Transverse colon (tissue), 4 donors: ENCODE measurements around the gene DCD. TPM values are rescaled to one million over a fixed set of nuclear protein-coding genes. Genes with fewer than 3 reads are reported as not detected.
"Not testable (repeated sequence)": the region's sequence is repeated elsewhere in the genome, so short reads cannot be mapped to it uniquely, and the experiment has no call there.

Experiments used
- DNase-seq: peaks from one replicate; pipeline ENCODE4 v3.0.0-alpha.2; 2019
- H3K27ac ChIP-seq, 4 donors: fragments of 200-600 bp; sonication (generic); 2 replicates each; pipeline ENCODE4 v1.5.1; 2016 to 2018; ENCODE audit warnings: inconsistent platforms in 4 of 4
- H3K27me3 ChIP-seq: fragments of 200-600 bp; sonication (generic); 2 replicates; pipeline ENCODE4 v1.5.1; 2017; ENCODE audit warnings: inconsistent platforms
- H3K36me3 ChIP-seq, 4 donors: fragments of 200-600 bp; sonication (generic); 2 replicates each; pipeline ENCODE4 v1.5.1; 2017 to 2019; ENCODE audit warnings: inconsistent platforms in 4 of 4
- H3K4me1 ChIP-seq, 4 donors: fragments of 200-600 bp; sonication (generic); 2 replicates each; pipeline ENCODE4 v1.5.1; 2017 to 2020; ENCODE audit warnings: inconsistent platforms in 4 of 4
- H3K4me3 ChIP-seq, 4 donors: fragments of 200-600 bp; sonication (generic); 1 replicate in 1 of 4; 2 replicates in 3 of 4; pipeline versions ENCODE4 v1.5.1 to v1.6.1; 2017 to 2019; ENCODE audit warnings: inconsistent platforms in 4 of 4
- H3K9me3 ChIP-seq, 2 donors: fragments of 200-600 bp; sonication (generic); 2 replicates each; pipeline ENCODE4 v1.5.1; 2017 to 2019; ENCODE audit warnings: inconsistent platforms in 2 of 2
- EP300 ChIP-seq: sonication (generic); formaldehyde crosslinking; IDR thresholded peaks from one replicate; pipeline ENCODE4 v1.6.1; 2017; ENCODE audit warnings: antibody characterized with exemption, low read depth
- POLR2A ChIP-seq: fragments of 450-650 bp; IDR thresholded peaks from one replicate; pipeline ENCODE4 v1.6.1; 2016; ENCODE audit warnings: antibody characterized with exemption, mild to moderate bottlenecking, moderate library complexity
- POLR2AphosphoS5 ChIP-seq, 3 donors: sonication (generic); formaldehyde crosslinking; IDR thresholded peaks; one replicate each; pipeline ENCODE4 v1.6.1; 2016; ENCODE audit warnings: antibody characterized with exemption in 3 of 3
- WGBS, 2 donors: methylation state at CpG; one replicate each; pipeline ENCODE4 v1.1.5; 2018; ENCODE audit warnings: low coverage in 1 of 2; 5-methylcytosine and 5-hydroxymethylcytosine counted together
- in situ Hi-C, 4 donors: fragments of 200-750 bp; cut with MboI; loops; one replicate each; pipeline versions ENCODE4 v1.15.0 to v1.15.1; 2017; ENCODE audit warnings: low sequenced_read_pairs in 3 of 4, low pct_ligation_motif_present in 1 of 4, low pct_unique_long_range_greater_than_20kb in 1 of 4
- intact Hi-C: fragments of 100-400 bp; cut with DNase I; formaldehyde crosslinking; loops from one replicate; pipeline ENCODE4 v1.15.1; 2023; ENCODE audit warnings: low total_unique reads
- total RNA-seq, 4 donors: library from RNA; depleted of rRNA; stranded (reverse); fragments of >200 nt; gene quantifications; one replicate each; pipeline ENCODE4 v1.1.0, GENCODE V29; 2016
- TF ChIP-seq, protein P1 (sequence below), 5 experiments: fragments of 200-600 bp in 3 of 5; fragments of 450-650 bp in 2 of 5; sonication (generic) in 3 of 5; IDR thresholded peaks; 1 replicate in 2 of 5; 2 replicates in 3 of 5; pipeline ENCODE4 v1.5.1; 2016 to 2017; ENCODE audit warnings: antibody characterized with exemption in 5 of 5, inconsistent platforms in 3 of 5, mild to moderate bottlenecking in 2 of 5, moderate library complexity in 1 of 5

Gene DCD
- total RNA-seq, 4 donors from 2014 or later, result not detected

GRCh38 chr12:54641089-54641488, 7.1 kb downstream of the DCD start:
- WGBS, 2 donors, result 80 to 84% methylated on average over 2 to 4 of the region's 4 CpGs
- no peaks in the 10 kb centered on the region for H3K4me1 ChIP-seq
- H3K36me3 ChIP-seq, result no peaks in the 10 kb centered on the region
- H3K27me3 ChIP-seq, result no peaks in the 10 kb centered on the region
- no peak overlapping the region for H3K27ac ChIP-seq
- DNase-seq, result no peak
- intact Hi-C loops (no loop called here), in situ Hi-C loops (no loop called here)
- no peak for TF ChIP-seq POLR2AphosphoS5 (IDR thresholded peaks at IDR 0.05)
- no peak for TF ChIP-seq EP300
- no peak for TF ChIP-seq POLR2A
- TF ChIP-seq, protein P1, sequence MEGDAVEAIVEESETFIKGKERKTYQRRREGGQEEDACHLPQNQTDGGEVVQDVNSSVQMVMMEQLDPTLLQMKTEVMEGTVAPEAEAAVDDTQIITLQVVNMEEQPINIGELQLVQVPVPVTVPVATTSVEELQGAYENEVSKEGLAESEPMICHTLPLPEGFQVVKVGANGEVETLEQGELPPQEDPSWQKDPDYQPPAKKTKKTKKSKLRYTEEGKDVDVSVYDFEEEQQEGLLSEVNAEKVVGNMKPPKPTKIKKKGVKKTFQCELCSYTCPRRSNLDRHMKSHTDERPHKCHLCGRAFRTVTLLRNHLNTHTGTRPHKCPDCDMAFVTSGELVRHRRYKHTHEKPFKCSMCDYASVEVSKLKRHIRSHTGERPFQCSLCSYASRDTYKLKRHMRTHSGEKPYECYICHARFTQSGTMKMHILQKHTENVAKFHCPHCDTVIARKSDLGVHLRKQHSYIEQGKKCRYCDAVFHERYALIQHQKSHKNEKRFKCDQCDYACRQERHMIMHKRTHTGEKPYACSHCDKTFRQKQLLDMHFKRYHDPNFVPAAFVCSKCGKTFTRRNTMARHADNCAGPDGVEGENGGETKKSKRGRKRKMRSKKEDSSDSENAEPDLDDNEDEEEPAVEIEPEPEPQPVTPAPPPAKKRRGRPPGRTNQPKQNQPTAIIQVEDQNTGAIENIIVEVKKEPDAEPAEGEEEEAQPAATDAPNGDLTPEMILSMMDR (IDR thresholded peaks at IDR 0.05), result no peak
- no peaks in the 10 kb centered on the region for H3K9me3 ChIP-seq
- no peak overlapping the region for H3K4me3 ChIP-seq

DNA sequence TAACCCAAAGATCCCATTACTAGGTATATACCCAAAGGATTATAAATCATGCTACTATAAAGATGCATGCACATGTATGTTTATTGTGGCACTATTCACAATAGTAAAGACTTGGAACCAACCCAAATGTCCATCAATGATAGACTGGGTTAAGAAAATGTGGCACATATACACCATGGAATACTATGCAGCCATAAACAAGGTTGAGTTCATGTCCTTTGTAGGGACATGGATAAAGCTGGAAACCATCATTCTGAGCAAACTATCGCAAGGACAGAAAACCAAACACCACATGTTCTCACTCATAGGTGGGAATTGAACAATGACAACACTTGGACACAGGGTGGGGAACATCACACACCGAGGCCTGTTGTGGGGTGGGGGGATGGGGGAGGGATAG, 9.1 kb downstream of the DCD start:
- H3K4me3 ChIP-seq, H3K9me3 ChIP-seq, DNase-seq, H3K27me3 ChIP-seq, H3K36me3 ChIP-seq, H3K27ac ChIP-seq, intact Hi-C loops, in situ Hi-C loops, H3K4me1 ChIP-seq: not testable (repeated sequence)
- 82 to 83% methylated on average over 1 to 2 of the region's 2 CpGs for WGBS, 2 donors

DNA sequence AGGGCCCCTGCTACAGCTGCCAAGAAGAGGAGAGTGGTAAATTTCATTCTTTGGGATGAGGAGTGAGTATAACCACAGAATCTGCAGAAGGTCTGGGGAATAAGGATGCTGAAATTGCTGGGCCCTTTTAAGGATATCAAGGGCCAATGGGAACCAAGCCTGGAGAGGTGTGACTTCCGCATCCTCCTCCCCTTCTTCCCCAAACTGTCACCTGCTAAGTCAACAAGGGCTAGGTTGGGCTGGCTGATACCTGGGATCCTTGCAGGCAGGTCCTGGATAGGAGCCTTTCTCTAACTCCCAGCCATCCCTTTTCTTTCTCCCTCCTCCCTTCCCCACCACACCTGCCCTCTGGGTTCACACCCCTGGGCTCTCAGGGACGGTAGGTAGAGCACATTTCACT, 13.4 kb downstream of the DCD start, which contains the start of gene LACRT:
TSS of gene LACRT (minus strand) at position 101 of the 400 bp plus-strand sequence. CDS start at position 47, 54 bp downstream.
- no peak for TF ChIP-seq EP300
- no peak for DNase-seq
- intact Hi-C loops (no loop called here), in situ Hi-C loops (no loop called here)
- Histone ChIP-seq H3K4me3 (no peak within 1 kb of the TSS), H3K36me3 (no peaks in the 10 kb centered on the region), H3K27me3 (no peaks in the 10 kb centered on the region), H3K4me1 (no peaks in the 10 kb centered on the region), H3K27ac (no peak within 1 kb of the TSS), H3K9me3 (no peaks in the 10 kb centered on the region)
- 40 to 64% methylated on average over 1 to 2 of the region's 2 CpGs for WGBS, 2 donors

DNA sequence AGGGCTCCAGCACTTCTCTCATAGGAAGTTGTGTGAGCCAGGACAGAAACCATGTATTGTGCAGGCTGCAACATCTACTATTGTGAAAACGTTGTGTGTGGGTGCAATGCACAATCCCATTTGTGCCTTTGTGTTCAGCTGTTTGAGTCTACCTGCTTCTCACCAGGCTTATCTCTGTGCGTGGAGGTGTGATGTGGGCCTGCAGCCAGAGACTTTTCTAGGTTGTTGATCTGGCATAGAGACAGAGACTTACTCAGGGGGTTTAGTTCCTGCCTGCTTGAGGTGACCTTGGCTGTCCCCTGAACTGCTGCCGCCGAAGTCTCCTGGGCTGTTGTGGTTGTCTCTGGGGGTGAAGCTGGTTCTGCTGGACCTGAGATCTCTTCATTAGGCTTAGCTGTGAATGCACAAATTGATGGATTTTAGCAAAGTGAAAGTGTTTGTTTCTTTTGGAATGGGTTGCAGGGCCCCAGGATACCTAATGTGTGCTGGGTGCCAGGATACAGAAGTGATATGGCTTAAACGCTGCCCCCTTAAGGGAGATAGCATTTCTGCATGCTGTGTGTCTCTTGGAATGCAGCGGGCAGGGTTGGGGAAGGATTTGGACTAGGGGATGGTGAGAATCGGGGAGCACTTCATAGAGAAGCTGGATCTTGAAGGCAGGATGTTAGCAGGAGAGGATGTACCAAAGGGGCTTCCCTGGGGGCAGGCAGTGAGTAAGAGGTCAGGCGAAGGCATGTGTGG, 16.0 kb downstream of the DCD start:
- Histone ChIP-seq H3K4me3 (no peak overlapping the region), H3K36me3 (no peaks in the 10 kb centered on the region), H3K27me3 (peaks cover 7% of the 10 kb centered on the region), H3K4me1 (no peaks in the 10 kb centered on the region), H3K9me3 (no peaks in the 10 kb centered on the region), H3K27ac (no peak overlapping the region)
- no peak for DNase-seq
- 59 to 67% methylated on average over 4 to 8 of the region's 8 CpGs for WGBS, 2 donors
- in situ Hi-C loops, result no loop called here
- no peak for TF ChIP-seq POLR2A
- TF ChIP-seq, protein P1 (IDR thresholded peaks at IDR 0.05), result no peak
- intact Hi-C loops, result no loop called here

DNA sequence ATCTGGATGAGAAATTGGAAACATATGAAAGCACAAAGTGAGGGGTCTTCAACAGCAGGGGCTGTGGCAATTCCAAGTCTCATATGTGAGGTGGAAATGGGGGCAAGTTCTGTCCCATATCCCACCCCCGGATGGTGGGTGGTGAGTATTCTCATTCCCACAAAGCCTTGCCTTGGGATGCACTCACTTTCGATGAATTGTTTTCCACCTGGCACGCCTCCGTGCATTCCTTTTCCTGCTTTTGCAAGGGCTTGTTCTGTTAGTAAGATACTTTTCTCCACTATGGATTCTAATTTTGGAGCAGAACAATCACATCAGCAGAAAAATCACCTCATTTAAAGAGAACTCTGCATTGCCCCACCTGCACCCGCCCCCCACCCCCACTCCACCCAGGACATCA, 16.6 kb downstream of the DCD start:
- 84 to 91% methylated on average over 3 to 5 of the region's 5 CpGs for WGBS, 2 donors
- no peak overlapping the region for H3K27ac ChIP-seq
- in situ Hi-C loops (no loop called here), intact Hi-C loops (no loop called here)
- H3K36me3 ChIP-seq, result no peaks in the 10 kb centered on the region
- H3K4me1 ChIP-seq, result no peaks in the 10 kb centered on the region
- peaks cover 7% of the 10 kb centered on the region for H3K27me3 ChIP-seq
- TF ChIP-seq EP300 (no peak), POLR2A (no peak), POLR2AphosphoS5 (IDR thresholded peaks at IDR 0.05) (no peak)
- TF ChIP-seq, protein P1 (IDR thresholded peaks at IDR 0.05), result no peak
- no peaks in the 10 kb centered on the region for H3K9me3 ChIP-seq
- no peak for DNase-seq
- no peak overlapping the region for H3K4me3 ChIP-seq
